GM18526 (cell line): ENCODE results near the gene RHOT2.

ENCODE experiments used
- POLR2A ChIP-seq: IDR thresholded peaks from 3 replicates; pipeline ENCODE4 v1.6.1; 2011; ENCODE audit not compliant: insufficient read length; ENCODE audit errors: extremely low read depth

Gene RHOT2

DNA sequence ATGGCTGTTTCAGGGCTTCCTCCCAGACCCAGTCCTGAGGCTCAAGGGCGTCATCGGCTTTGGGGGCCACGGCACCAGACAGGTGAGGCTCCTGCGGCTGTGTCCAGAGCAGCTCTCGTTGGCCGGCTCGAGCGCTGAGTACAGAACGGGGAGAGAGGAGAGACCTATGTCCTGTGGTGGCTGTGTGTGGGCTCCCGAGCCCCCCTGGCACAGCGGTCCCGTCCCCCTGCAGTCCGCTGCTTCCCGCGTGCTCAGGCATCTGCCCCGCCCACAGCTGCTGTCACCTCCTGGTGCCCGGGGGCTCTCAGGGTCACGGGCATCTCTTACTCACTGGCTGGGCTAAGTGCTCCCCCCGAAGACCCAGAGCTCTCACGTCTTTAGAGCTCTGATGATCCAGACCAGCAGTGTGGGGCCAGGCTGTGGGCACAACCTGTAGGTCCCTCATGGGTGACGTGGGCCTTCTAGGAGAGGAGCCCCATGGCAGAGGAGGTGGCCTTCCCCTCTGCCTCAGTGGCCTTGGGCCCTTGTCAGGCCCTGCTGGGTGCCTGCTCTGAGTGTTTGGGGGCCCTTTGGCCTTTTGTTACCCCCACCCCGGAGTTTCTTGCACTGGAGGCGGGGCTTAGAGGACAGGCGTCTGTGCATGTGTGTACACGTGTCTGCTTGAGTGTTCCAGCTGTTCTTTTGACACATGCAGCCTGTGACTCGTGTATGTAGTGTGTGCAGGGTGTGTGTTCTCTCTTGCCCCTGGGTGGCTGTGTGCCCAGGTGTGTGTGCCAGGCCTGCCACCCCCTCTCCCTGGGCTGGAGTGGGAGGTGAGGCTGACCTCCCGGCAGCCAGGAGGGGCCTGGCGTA lies 15.3 kb upstream of the RHOT2 start:
- TF ChIP-seq POLR2A: no peak

DNA sequence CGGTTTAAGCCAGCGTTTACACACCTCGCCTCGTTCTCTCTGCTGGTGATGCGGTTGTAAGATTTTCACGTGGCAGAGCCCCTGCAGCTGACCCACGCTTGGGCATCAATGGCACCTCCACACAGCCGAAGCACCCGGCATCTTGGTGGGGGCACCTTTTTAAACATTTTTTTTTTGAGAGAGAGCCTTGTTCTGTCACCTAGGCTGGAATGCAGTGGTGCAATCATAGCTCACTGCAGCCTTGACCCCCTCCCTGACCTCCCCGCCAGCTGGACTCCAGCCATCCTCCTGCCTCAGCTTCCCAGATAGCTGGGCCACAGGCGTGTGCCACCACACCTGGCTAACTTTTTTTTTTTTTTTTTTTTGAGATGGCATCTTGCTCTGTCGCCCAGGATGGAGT lies 13.9 kb upstream of the RHOT2 start:
- TF ChIP-seq POLR2A: no peak

DNA sequence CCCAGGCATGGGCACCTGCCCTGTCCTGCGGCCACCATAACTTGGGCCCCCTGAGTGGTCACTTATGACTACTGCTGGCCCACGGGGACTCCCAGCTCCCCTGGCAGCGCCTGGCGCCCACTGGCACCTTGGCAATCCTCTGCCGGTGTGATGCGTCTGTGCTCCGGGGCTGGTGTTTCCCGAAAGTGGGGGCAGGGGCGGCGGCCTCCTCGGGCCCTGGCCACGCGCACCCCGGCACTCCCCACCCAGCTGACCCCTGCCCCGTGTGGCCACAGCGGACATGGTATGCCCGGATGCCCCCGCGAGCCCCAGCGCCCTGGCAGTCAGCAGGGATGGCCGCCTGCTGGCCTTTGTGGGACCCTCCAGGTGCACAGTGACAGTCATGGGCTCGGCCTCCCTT lies 10.4 kb upstream of the RHOT2 start:
- no peak for TF ChIP-seq POLR2A

DNA sequence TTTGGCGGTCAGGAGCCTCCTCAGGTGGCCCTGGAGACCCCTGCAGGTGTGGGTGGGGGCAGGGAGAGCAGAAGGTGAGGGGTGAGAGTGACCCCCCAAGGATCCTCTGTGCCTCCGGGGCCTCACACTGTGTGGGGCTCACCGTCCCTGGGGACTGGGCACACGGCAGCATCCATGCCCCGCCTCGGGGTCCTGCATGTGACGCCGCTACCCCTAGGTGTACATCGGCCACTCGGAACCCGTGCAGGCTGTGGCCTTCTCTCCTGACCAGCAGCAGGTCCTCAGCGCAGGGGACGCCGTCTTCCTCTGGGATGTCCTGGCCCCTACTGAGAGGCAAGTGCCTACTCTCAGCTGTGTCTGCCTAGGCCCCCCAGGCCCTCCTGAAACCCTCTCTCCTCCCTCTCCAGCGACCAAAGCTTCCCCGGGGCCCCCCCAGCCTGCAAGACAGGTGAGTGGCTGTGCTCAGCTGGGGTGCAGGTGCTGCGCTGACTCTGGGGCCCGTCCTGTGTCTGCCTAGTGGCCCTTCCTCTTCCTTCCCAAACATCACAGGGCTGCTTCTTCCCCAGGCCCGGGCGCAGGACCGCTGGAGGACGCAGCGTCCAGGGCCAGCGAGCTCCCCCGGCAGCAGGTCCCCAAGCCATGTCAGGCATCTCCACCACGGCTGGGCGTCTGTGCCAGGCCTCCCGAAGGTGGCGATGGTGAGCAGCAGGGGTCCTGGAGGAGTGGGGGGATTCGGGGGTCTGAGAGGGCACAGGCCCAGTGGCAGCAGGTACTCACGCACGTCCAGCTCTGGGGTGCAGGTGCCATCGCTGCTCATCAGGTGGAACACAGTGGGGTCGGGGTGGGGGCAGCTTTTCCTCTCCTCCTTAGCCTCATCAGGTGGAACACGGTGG lies 9.0 kb upstream of the RHOT2 start:
- no peak for TF ChIP-seq POLR2A

DNA sequence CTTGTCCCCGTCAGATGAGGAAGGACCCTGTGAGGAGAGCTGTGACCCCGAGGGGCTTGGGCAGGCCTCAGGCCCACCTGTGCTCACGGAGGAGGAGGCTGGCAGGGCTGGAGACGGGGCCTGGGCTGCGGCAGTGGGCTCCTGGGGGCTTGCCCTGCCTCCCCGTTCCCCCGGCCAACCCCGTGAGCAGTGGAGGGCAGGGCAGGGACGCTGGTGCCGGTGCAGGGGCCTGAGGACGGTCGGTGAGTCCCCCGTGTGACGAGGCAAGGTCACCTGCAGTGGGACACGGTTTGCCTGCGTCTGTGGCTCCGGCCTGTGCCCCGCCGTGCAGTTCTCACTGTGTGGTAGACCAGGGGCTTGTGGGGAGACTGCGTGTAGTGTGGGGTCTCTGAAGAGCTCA lies 8.3 kb upstream of the RHOT2 start:
- TF ChIP-seq POLR2A: no peak

DNA sequence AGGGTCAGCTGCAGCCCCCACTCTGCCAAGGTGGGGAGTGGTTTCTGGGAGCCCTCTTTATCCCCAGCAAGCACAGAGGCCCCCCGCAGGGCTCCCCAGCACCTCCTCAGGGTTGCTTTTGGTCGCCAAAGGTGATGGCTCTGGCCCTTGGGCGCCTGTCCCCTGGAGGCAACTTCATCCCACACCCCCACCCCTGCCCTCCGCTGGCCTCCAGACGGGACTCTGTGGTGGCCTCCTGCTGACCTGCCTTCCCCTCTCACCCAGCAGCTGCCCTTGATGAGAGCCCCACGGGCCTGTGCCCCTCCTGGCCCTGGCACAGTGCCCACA lies 7.8 kb upstream of the RHOT2 start:
- no peak for TF ChIP-seq POLR2A

DNA sequence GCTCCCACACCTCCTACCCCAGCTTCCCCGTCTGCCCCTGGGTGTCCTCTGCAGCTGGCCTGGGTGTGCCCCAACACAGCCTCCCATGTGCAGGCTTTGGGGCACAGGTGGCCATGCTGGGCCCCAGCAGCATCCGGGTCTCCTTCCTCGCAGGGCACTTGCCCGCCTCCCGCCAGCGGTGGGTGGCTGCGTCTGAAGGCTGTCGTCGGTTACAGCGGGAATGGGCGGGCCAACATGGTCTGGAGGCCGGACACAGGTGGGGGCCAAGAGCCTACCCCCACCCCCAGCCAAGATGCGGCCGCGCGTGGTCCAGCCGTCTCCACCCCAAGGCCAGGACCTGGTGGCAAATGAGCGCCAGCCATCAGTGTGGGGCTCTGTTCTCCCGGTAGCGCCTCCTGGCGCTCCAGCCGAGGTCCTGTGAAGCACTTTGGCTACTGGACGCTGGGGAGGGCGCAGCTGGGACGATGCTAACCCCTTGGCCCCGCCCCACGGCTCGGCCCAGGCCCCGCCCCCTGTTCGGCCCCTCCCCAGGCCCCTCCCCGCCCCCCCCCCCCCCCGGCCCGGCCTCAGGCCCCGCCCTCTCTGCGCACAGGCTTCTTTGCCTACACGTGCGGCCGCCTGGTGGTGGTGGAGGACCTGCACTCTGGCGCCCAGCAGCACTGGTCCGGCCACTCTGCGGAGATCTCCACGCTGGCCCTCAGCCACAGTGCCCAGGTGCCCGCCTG lies 7.3 kb upstream of the RHOT2 start:
- TF ChIP-seq POLR2A: peak; percentile 44

DNA sequence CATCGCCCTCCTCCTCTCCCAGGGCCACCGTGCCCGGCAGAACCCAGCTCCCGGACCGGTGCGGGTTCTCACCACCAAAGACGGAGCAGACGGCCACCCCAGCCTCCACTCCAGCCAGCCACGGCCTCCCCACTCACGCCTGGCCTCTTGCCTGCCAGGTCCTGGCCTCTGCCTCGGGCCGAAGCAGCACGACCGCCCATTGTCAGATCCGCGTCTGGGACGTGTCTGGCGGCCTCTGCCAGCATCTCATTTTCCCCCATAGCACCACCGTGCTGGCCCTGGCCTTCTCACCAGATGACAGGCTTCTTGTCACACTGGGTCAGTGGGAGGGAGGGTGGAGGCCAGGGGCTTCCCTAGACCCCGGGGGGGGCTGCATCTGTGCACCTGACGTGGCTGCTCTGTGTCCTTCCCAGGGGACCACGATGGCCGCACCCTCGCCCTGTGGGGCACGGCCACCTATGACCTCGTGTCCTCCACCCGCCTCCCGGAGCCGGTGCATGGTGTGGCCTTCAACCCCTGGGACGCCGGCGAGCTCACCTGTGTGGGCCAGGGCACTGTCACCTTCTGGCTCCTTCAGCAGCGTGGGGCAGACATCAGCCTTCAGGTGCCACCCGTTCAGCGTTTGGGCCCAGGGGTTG lies 6.6 kb upstream of the RHOT2 start:
- no peak for TF ChIP-seq POLR2A

DNA sequence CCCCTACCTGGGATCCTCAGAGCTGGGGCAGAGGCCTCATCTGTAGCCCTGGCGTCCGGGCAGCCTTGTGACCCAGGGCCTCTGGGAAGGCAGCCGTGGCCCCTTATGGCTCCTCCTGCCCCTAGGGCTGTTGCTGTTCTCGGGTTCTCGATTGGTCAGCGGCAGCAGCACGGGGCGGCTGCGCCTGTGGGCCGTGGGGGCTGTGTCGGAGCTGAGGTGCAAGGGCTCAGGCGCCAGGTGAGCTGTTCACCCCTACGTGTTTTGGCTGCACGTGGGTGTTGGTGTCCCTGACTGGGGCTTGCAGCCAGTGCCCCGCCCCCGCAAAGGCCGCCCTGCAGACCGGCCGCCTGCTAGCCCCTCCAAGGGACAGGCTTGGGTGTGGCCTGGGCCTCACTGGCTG lies 5.8 kb upstream of the RHOT2 start:
- no peak for TF ChIP-seq POLR2A

DNA sequence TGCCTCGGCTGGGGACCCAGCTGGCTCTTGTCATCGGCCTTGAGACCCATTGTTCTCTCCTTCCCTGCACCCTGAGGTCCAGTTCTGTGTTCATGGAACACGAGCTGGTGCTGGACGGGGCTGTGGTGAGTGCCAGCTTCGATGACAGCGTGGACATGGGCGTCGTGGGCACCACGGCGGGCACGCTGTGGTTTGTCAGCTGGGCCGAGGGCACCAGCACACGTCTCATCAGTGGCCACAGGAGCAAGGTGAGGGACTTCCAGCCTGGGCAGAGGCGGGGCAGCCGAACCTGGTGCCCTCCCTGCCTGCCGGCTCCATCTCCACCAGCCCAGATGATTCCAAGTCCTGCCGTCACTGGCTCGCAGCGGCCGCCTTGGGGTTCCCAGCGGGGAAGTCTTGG lies 5.3 kb upstream of the RHOT2 start:
- TF ChIP-seq POLR2A: no peak

DNA sequence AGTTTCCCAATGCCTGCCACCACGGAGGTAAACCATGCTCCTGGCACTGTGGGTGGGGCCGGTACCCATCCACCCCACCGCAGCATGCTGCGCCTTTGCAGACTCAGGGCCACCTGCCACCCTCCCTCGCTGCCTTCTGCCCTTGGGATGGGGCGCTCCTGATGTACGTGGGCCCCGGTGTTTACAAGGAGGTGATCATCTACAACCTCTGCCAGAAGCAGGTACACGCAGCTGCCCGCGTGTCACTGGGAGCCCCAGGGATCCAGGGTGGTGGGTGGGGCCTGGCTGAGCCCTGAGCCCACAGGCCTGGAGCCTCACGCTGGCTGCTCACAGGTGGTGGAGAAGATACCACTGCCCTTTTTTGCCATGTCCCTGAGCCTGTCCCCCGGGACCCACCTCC lies 1.4 kb upstream of the RHOT2 start:
- no peak for TF ChIP-seq POLR2A

DNA sequence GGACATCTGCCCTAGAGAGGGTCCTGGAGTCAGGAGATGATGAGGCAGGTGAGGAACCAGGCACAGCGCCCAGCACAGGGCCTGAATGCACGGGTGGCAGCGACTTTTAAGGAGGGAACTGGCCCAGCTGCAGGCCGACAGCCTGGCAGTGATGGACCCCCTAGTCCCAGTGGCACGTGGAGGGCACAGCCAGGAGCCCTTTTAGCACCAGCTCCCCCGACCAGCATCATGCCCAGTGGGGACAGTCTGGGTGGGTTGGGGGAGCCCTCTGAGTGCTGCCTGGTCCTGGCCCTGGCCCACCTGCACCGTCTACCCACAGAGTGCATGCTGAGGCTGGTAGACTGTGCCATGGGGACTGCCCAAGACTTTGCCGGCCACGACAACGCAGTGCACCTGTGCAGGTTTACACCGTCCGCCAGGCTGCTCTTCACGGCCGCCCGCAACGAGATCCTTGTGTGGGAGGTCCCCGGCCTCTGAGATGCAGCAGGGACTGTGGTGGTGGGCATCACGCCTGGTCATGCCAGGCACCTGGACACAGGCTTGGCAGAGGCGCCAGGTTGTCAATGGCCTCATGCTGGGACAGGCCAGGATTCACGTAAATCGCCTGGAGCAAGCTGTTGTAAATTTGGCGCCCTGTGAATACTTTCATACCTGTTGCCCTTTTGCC lies 686 bp upstream of the RHOT2 start:
- TF ChIP-seq POLR2A: no peak

DNA sequence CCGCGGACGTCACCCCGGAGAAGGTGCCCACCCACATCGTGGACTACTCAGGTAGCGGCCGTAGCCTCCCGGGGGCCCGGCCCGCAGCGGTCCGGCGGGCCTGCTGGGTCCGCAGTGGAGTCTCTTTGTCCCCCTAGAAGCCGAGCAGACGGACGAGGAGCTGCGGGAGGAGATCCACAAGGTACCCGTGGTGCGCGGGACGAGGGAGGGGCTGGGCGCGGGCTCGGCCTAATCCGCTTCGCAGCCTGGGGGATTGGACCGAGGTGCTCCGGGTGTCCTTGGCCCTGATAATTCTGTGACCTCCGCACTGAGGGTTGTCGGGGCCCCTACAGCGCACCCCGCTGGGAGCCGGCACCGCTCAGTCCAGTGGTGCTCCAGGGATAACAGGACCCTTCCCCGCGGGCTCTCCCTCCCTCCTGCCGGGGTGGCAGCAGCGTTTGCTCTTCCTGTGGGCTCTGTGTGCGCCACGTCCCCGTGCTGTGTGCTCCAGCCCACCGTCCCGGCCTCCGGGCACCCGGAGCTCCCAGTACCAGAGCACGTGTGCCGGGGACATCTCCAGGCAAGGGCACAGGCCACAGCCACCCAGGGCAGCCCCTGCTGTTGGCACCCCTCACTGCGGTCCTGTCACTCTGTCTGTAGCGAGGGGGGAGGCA lies 713 bp downstream of the RHOT2 start:
- no peak for TF ChIP-seq POLR2A

DNA sequence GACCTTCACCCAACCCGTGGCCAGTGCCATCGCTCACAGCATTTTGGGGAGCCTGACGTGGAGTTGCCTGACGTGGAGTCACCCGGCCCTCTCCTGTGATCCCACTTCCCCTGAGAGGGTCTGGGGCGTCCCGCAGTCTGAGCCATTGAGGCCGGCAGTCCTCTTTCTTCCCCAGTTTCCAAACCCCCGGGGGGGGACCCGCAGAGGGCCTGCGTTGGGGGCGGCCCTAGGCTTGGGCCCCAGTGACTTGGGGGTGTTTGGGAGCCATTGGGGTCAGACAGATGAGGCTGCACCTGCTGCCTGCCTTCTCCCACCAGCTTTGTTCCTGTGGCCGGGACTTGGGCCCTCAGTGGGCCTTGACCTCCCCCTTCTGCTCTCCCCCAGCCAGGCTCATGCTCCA lies 1.7 kb downstream of the RHOT2 start:
- no peak for TF ChIP-seq POLR2A

DNA sequence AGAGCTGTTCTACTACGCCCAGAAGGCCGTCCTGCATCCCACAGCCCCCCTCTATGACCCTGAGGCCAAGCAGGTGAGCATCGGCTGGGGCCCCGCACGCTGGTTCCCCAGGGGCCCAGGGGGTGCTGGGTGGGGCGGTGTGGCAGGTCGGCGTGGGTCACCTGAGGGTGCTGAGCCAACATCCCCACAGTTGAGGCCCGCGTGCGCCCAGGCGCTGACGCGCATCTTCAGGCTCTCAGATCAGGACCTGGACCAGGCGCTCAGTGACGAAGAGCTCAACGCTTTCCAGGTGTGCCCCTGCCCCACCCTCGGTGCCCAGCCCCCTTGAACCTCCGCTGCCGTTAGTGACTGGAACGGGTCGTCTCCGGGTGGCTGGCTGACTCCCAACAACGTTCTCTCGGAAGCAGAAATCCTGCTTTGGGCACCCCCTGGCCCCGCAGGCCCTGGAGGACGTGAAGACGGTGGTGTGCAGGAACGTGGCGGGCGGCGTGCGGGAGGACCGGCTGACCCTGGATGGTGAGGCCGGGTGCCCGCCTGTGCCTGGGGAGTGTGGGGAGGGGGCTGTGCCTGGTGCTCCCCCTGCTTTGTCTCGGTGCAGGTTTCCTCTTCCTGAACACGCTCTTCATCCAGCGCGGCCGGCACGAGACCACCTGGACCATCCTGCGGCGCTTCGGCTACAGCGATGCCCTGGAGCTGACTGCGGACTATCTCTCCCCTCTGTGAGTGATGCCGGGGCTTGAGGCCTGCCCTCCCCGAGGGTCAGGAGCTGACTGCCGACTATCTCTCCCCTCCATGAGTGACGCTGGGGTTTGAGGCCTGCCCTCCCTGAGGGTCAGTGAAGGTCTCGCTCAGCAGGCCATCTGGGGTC lies 2.8 kb downstream of the RHOT2 start:
- no peak for TF ChIP-seq POLR2A
